DOHH2 (cell line): Measurements from ENCODE around the gene TSC22D3.

Experiments
- EZH2phosphoT487 ChIP-seq: fragments of 200-600 bp; sonication (generic); IDR thresholded peaks from 2 replicates; pipeline ENCODE4 v1.6.1; 2017; ENCODE audit warnings: borderline replicate concordance, mild to moderate bottlenecking, antibody characterized with exemption, low read length, moderate library complexity, mixed read lengths
- TF ChIP-seq, protein P1 (sequence below): fragments of 200-600 bp; sonication (generic); IDR thresholded peaks from one replicate; pipeline ENCODE4 v1.5.1; 2014; ENCODE audit warnings: antibody characterized with exemption, mild to moderate bottlenecking, low read depth, low read length; ENCODE audit not compliant: poor library complexity, severe bottlenecking

DNA sequence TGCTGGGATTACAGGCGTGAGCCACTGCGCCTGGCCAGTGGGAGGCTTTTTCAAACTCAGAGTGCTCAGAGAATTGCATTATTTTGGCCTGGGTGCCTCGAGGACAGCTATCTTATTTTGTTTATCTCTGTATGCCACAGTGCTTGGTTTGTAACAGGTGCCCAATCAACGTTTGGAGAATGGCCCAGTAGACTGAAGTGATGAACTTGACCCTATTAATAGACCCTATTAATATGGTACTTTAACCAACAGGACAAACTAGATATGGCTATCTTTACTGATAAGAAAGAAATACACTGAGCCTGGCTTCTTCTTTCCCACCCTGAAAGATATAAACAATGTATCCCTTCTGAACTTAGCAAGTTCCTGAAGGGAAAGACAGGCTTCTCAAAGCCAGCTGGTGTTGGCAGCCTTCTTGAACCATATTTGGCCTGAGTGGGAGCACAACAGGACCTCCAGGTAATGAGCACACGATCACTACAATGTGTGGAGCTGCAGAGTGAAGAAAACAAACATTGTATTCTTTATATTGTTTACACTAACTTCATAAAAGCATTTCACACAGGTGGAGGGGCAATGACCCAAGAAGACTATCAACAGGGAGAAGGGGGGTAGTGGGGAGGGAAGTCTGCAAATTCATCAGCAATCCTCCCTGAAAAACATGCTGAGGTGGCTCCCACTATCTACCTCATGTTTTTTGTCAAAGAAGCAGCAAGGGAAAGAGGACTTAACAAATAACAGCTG, 105.5 kb downstream of the TSC22D3 start:
- TF ChIP-seq, protein P1, sequence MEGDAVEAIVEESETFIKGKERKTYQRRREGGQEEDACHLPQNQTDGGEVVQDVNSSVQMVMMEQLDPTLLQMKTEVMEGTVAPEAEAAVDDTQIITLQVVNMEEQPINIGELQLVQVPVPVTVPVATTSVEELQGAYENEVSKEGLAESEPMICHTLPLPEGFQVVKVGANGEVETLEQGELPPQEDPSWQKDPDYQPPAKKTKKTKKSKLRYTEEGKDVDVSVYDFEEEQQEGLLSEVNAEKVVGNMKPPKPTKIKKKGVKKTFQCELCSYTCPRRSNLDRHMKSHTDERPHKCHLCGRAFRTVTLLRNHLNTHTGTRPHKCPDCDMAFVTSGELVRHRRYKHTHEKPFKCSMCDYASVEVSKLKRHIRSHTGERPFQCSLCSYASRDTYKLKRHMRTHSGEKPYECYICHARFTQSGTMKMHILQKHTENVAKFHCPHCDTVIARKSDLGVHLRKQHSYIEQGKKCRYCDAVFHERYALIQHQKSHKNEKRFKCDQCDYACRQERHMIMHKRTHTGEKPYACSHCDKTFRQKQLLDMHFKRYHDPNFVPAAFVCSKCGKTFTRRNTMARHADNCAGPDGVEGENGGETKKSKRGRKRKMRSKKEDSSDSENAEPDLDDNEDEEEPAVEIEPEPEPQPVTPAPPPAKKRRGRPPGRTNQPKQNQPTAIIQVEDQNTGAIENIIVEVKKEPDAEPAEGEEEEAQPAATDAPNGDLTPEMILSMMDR: no peak
- TF ChIP-seq EZH2phosphoT487: no peak
